PFSK-1 (cell line): ENCODE data around the gene KIF3B.

Source experiments
- FOXP2 ChIP-seq: optimal IDR thresholded peaks from 2 replicates; pipeline ENCODE3; 2011; ENCODE audit warnings: borderline replicate concordance, control low read depth, inconsistent platforms; ENCODE audit not compliant: insufficient read depth; ENCODE audit errors: extremely low read length, extremely low read depth
- POLR2AphosphoS5 ChIP-seq: IDR thresholded peaks from 2 replicates; pipeline ENCODE4 v1.6.1; 2012; ENCODE audit warnings: low read depth, mild to moderate bottlenecking, control low read depth, low read length, moderate library complexity
- SIN3A ChIP-seq: IDR thresholded peaks from 2 replicates; pipeline ENCODE4 v1.6.1; 2012; ENCODE audit warnings: mild to moderate bottlenecking, low read length, moderate library complexity, borderline replicate concordance; ENCODE audit not compliant: insufficient read depth
- TAF1 ChIP-seq: IDR thresholded peaks from 2 replicates; pipeline ENCODE4 v1.6.1; 2012; ENCODE audit warnings: low read length, control low read depth, borderline replicate concordance; ENCODE audit not compliant: insufficient read depth
- TF ChIP-seq, protein P1 (sequence below), 2 experiments: IDR thresholded peaks; 2 replicates each; pipeline versions ENCODE4 v1.6.1 to v1.8.0; 2011 to 2012; ENCODE audit warnings: low read depth in 2 of 2, low read length in 2 of 2, control low read depth in 1 of 2, inconsistent platforms in 1 of 2, mild to moderate bottlenecking in 1 of 2, moderate library complexity in 1 of 2; ENCODE audit not compliant: insufficient read depth in 1 of 2

The KIF3B gene

GRCh38 chr20:32231847-32232246, 45.6 kb upstream of the KIF3B start:
- TF ChIP-seq, protein P1, sequence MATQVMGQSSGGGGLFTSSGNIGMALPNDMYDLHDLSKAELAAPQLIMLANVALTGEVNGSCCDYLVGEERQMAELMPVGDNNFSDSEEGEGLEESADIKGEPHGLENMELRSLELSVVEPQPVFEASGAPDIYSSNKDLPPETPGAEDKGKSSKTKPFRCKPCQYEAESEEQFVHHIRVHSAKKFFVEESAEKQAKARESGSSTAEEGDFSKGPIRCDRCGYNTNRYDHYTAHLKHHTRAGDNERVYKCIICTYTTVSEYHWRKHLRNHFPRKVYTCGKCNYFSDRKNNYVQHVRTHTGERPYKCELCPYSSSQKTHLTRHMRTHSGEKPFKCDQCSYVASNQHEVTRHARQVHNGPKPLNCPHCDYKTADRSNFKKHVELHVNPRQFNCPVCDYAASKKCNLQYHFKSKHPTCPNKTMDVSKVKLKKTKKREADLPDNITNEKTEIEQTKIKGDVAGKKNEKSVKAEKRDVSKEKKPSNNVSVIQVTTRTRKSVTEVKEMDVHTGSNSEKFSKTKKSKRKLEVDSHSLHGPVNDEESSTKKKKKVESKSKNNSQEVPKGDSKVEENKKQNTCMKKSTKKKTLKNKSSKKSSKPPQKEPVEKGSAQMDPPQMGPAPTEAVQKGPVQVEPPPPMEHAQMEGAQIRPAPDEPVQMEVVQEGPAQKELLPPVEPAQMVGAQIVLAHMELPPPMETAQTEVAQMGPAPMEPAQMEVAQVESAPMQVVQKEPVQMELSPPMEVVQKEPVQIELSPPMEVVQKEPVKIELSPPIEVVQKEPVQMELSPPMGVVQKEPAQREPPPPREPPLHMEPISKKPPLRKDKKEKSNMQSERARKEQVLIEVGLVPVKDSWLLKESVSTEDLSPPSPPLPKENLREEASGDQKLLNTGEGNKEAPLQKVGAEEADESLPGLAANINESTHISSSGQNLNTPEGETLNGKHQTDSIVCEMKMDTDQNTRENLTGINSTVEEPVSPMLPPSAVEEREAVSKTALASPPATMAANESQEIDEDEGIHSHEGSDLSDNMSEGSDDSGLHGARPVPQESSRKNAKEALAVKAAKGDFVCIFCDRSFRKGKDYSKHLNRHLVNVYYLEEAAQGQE (IDR thresholded peaks at IDR 0.05; ENCODE audit: insufficient read depth in 1 of 2, low read depth in 2 of 2, low read length in 2 of 2): no peak
- no peak for TF ChIP-seq POLR2AphosphoS5
- TF ChIP-seq SIN3A: no peak
- TF ChIP-seq FOXP2: no peak
- TF ChIP-seq TAF1: no peak

DNA sequence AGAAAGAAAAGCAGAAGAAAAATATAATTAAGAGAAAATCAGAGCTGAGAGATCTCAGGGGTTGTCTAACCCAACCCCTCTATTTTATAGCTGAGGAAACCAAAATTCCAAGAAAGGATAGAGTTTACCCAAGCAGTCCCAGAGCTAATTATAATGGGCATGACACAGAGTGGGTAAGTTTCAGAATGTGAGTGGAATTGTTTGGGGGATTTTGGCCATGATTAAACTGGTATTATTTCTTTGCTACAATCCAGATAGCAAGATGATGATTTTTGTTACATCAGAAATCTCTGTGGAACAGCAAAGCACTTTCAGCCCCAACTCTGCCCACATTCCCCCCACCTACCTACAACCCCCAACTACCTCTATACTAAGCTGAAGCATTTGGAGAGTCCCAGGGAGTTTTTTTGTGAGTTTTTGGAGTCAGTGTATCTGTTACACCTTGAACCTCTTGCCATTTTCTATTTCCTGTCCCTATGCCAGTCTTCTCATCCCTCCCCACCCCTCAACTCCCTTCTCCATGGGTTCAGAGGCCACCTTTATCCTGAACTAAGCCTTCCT, 45.0 kb upstream of the KIF3B start:
- TF ChIP-seq POLR2AphosphoS5 (no peak), TAF1 (no peak), SIN3A (no peak), FOXP2 (no peak)
- TF ChIP-seq, protein P1 (IDR thresholded peaks at IDR 0.05; ENCODE audit: insufficient read depth in 1 of 2, low read depth in 2 of 2, low read length in 2 of 2): no peak

GRCh38 chr20:32233286-32233685, 44.2 kb upstream of the KIF3B start:
- no peak for TF ChIP-seq SIN3A
- TF ChIP-seq FOXP2: no peak
- TF ChIP-seq, protein P1 (IDR thresholded peaks at IDR 0.05; ENCODE audit: insufficient read depth in 1 of 2, low read depth in 2 of 2, low read length in 2 of 2): no peak
- TF ChIP-seq POLR2AphosphoS5: no peak
- TF ChIP-seq TAF1: no peak

DNA sequence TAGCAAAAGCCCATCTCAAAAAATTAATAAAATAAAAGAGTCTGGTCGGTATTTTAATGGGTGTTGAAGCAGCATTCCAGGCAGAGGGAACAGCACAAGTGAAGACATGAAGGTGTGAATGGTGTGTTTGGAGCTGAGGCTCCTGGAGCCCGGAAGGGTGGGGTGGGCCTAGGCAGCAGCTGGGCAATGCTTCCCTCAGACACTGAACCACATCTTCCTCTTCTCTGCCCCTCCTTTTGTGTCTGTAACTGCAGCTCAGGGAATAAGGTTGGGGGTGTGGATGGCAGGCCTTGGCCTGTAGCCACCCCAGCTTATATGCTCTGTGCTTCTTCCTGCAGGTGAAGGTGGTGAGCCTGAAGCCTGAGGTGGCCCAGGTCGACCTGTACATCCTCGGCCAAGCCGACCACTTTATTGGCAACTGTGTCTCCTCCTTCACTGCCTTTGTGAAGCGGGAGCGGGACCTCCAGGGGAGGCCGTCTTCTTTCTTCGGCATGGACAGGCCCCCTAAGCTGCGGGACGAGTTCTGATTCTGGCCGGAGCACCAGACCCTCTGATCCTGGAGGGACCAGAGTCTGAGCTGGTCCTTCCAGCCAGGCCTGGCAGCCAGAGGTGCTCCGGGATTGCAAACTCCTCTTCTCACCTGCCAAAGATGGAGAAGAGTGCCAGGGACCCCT, 43.2 kb upstream of the KIF3B start:
- TF ChIP-seq FOXP2 (no peak), TAF1 (no peak), POLR2AphosphoS5 (no peak), SIN3A (no peak)
- TF ChIP-seq, protein P1 (IDR thresholded peaks at IDR 0.05; ENCODE audit: insufficient read depth in 1 of 2, low read depth in 2 of 2, low read length in 2 of 2): no peak
